SHP77 (cell line): ENCODE data around the gene TGM6.
A peak's percentile ranks its signal among the peaks of the same experiment; 100 is the strongest.

Experiments
- DNase-seq, 2 experiments: peaks; one replicate each; lab custom pipeline; 2025; lab: John Stamatoyannopoulos, UW

TGM6 gene

DNA sequence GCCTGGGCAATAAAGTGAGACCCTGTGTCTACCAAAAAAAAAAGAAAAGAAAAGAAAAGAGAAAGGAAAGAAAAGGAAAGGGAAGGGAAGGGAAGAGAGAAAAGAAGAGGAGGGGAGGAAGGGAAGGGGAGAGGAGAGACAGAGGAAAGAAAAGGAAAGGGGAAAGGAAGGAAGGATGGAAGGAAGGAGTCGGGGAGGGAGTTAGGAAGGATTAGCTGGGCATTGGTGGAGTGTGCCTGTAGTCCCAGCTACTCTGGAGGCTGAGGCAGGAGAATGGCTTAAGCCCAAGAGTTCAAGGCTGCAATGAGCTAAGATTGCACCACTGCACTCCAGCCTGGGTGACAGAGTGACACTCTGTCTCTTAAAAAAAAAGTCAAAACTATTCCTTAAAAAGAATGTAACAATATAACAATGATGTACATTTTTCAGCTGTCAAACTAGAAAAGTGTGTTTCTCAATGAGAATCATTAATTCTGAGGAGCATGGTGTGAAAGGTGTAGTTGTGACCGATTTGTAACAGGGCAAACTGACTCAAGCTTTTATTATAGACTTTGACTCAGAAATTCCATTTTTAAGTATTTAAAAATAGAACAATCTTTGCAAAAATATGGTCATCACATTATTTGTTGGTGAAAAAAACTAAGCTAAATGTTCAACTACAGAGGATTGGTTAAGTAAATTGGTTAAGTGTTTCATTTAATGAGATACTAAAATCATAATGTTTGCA, 75.2 kb downstream of the TGM6 start:
- no peak for DNase-seq

DNA sequence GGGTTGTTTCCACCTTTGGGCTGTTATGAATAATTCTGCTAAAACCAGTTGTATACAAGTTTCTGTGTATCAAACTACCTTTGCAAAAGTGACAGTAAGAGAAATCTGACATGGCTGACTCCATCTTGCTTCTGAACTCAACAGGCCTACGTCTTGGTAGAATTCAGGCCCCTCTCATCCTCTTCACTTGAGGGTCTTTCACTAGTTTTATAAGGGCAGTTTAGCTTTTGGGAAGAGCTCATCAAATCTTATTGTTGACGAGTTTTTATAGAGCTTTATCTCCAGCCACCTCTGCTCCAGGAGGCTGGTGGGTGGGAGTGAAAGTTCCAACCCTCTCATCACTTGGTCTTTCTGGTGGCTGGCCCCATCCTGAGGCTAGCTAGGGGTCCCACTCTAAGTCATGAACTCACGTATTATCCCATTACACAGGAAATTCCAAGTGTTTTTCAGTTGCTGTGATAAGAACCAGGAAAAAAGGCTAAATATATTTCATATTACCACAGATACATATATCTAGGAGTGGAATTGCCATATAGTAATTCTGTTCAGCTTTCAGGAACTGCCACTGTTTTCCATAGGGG, 78.3 kb downstream of the TGM6 start:
- no peak for DNase-seq

DNA sequence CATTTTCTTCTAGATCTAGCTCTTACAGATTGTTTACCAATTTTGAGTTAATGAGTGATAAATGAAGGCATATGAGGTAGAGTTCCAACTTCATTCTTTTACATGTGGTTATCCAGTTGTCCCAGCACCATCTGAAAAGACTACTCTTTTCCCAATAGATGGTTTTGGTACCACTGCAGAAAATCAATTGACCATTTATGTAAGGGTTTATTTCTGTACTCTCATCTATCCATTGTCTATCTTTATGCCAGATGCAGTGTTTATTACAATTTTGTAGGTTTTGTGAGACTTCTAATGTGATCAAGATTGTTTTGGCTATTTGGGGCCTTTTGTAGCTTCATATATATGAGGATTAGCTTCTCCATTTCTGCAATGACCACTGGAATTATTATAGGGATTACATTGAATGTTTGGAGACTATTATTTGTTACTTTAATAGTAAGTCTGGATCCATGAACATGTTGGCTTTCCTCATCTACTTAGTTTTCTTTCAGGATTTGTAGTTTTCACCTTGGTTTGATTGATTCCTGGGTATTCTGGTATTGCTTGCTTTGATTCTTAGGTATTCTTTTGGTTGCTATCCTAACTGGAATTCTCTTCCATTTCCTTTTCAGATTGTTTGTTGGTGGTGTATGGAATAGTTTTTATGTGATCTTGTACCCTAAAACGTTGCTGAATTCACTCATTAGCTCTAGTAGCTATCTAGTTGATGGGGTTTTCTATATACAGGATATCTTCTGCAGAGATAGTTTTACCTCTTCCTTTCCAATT, 79.5 kb downstream of the TGM6 start:
- no peak for DNase-seq

DNA sequence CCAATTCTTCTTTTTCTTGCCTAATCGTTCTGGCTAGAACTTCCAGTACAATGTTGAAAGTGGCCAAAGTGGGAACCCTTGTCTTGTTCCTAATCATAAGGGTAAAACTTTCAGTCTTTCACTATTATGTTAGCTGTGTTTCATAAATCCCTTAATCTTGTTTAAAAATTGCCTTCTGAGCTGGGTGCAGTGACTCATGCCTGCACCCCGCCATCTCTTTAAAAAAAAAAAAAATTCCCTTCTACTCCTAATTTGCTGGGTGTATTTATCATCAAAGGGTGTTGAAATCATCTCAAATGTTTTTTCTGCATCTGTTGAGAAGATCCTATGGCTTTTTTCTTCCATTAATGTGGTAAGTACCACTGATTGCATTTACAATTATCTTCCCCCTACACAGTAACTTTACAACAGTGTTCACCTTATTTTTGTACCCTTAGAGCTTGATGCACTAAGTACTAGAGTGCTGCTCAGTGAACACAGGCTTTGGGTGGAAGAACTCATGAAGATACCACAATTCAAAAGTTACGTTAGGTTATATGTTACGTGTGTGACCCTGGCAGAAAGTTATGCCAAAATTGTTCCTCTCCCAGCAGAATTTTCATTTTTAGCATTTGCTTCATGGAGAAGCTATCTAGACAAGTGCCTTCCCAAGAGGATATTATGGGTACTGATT, 80.2 kb downstream of the TGM6 start:
- no peak for DNase-seq

DNA sequence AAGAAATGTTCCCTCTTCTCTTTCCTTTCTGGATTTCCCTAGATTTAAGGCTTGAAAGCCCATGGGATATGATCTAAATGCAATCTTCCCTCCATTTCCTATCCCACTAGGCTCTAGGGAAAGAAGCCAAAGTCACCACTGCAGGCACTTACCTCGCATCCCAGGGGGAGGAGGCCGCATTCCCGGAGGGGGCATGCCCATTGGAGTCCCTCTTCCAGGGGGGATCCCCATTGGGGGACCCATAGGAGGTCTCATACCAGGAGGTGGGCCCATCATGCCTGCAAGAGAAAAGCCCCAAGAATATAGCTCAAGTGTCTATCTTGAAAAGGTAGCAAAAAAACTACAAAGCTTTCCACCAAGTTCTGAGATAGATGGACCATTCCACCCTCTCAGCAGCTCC, 81.8 kb downstream of the TGM6 start:
- no peak for DNase-seq

DNA sequence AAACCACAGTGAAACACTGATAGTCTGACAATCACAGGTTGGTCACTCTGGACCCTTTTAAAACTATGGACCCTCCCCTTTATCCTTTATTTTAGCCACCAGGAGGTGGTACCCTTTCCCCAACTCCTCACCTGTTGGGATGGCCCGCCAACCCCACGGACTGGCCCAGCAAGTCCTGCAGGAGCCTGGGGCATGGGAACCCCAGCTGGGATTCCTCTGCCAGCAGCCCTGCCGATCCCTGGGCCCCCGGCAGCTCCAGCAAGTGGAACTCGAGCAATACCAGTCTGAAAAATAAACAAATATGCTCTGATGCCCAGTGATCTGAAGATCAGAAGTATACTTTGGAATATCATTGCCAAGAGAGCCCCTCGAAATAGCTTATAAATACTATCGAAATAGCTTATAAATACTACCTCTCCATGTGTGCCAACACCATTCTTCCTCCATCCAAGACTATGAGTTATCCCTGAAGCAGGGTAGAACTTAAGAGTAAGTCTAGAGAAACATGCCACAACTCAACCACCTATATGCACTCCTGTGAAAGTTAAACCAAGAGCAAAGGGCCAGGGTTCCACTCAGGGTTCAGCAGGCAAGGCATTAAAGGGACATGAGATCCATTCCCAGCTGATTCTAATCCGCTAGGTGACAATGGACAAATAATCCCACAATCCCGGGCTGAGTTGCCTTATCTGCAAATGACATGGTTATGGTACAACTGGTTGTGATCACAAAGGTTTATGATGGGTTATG, 83.1 kb downstream of the TGM6 start:
- no peak for DNase-seq

DNA sequence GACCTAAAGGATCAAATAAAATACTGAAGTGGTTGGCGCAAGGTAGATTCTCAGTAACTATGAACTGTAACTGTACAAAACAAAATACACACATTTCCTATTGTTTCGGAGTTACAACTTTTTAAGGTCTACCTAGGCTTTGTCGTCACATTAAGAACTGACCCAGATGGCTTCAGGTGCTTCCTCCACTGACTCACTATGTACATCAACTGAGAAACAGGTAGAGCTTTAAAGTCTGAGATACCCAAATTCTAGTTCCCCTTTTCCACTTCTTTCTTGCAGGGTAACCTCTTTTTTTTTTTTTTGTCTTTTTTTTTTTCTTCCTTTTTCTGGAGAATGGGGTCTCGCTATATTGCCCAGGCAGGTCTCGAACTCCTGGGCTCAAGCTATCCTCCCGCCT, 84.4 kb downstream of the TGM6 start:
- DNase-seq = no peak

DNA sequence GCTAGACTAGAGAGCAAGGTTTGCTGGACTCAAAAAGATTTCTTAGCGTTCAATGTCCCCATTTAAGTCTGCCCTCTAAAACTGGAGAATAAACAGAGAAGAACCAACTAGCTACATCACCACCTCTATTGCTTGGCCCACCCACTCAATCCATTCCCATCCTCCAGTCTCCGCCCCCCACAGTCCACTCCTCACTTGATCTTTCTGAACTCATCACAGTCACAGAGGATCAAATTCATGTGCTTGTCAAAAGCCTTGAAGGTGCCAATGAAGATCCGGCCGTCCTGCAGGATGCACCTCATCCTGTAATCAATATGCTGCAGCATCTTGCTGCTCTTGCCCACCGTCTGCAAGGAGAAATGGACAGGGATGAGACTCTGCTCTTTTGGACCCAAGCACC, 86.7 kb downstream of the TGM6 start:
- DNase-seq = no peak

DNA sequence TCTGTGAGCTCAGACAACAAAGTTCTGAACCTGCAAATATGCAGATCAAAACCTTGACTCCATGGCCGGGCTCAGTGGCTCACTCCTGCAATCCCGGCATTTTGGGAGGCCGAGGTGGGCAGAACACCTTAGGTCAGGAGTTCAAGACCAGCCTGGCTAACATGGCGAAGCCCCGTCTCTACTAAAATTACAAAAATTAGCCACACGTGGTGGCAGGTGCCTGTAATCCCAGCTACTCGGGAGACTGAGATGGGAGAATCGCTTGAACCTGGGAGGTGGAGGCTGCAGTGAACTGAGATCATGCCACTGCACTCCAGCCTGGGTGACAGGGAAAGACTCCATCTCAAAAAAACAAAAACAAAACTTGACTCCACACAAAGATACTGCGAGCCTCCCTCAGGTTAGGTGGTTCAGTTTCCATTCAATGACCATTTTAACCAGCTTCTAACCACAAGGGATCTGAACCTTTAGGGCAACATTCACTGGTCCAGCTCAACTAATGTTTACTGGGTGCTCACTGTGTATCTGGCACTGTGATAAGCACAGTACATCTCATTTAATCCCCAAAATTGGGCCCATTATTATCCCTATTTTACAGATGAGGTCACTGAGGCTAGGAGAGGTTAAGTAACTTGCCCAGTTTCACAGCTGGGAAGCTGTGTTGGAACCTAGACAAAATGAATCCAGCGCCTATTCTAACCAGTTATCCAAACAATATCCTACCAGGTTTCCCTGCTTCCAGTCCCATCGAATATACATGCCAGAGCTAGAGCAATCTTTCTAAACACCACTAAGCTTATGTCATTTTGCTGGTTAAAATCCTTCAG, 88.1 kb downstream of the TGM6 start:
- DNase-seq = no peak

DNA sequence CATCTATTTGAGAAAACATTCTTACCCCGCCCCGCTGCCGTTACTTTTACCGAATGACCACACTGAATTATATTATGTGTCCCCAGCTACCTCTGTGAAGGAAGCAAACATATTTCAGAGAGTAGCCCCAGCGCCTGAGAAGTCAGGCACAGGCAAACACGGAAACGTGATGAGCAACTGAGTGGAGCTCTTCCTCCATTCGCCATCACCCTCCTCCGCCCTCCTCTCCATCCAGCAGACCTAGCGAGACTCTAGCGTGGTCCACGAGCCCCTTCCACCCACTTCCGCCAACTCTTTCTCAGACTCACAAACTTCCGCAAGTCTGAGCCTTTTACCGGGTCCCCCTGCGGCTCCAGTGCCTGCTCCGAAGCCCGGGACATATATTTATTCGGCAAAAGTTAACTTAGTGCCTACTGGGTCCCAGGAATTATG, 89.3 kb downstream of the TGM6 start:
- DNase-seq = peak; percentile 20 to 59

DNA sequence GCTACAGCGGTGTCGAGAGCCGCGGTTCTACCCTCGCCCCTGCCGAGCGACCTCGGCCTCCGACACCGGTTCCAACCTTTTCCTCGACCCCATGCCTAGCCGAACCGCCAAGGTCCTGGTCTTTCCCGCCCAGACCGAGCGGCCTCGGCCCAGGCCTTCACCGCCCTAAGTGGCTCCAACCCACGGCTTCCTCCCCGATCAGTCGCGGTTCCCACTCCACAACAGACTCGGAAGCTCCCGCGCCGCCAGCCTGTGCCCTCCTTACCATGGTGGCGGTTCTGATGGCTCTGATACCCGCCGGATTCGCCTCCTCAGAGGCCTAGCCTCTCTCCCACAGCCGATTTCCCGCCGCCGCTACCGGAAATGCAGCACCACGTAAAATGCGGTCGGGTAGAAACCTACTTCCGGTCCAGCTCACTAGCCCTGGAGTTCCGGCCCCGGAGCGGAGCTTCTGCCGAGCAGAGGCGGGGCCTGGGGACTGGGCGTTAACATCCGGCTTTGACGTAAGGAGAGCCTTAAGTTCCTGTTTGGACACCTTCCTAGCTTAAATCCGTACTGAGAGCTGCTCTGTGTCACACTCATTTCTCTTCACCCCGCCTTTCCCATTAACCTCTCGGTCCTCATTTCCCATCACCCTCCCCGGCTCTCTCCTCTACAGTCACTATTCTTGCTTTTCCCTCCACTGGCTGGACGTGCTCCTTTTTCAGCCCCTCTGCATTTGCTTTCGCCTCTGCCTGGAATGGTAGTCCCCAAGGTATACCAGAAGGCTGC, 89.9 kb downstream of the TGM6 start, which contains the start of gene SNRPB:
SNRPB (minus strand) TSS at position 367 of the 771 bp plus-strand sequence; CDS start at position 268, 99 bp downstream.
- peak; percentile 99 for DNase-seq

DNA sequence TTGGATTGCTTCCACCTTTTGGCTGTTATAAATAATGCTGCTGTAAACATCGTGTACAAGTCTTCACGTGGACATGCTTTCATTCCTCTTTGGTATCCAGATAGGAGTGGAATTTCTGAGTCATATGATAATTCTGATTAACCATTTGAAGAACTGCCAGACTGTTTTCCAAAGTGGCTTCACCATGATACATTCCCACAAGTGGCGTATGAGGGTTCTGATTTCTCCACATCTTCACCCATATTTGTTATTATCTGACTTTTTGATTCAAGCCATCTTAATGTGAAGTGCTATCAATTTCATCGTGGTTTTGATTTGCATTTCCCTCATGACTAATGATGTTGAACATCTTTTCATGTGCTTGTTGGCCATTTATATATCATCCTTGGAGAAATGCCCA, 92.8 kb downstream of the TGM6 start:
- DNase-seq = no peak

DNA sequence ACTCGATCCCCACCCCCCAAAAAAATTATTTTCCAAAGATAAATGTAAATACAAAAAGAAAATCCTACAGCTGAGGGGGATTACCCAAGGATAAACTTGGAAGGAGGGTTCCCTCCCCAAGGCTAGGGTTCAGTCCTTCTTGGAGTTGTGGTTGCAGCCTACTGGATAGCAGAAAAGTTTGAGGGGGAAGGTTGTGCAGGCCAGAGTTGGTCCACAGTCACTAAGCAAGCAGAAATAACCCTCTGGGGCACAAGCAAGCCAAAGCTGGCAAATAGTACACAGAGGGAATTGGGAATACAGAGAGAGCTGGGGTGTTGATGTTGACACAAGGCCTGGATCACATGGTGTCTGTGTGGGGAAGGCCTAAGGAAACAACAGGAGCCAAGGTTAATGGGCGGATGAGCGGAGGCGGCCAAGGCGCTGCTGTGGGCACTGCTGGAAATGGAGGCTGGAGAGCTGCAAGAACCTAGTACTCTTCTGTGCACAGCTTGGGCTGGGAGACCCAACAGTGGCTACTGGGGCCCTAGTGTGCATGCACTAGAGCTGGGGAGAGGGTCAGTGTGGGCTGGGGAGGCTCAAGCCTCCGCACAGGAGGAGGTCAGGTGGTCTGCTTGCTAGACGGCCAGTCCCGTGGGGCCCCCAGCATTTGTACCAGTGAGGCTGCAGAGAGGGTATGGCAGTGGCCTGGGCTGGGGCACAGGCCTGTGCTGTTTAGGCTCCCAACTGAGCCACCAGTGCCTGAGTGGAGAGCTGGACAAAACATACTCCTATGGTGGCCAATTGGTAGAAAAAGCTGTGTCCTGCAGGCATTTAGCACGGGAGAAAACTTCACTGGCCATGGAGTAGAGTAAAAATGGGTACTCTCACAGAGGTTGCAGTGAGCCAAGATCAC, 95.4 kb downstream of the TGM6 start:
- no peak for DNase-seq

DNA sequence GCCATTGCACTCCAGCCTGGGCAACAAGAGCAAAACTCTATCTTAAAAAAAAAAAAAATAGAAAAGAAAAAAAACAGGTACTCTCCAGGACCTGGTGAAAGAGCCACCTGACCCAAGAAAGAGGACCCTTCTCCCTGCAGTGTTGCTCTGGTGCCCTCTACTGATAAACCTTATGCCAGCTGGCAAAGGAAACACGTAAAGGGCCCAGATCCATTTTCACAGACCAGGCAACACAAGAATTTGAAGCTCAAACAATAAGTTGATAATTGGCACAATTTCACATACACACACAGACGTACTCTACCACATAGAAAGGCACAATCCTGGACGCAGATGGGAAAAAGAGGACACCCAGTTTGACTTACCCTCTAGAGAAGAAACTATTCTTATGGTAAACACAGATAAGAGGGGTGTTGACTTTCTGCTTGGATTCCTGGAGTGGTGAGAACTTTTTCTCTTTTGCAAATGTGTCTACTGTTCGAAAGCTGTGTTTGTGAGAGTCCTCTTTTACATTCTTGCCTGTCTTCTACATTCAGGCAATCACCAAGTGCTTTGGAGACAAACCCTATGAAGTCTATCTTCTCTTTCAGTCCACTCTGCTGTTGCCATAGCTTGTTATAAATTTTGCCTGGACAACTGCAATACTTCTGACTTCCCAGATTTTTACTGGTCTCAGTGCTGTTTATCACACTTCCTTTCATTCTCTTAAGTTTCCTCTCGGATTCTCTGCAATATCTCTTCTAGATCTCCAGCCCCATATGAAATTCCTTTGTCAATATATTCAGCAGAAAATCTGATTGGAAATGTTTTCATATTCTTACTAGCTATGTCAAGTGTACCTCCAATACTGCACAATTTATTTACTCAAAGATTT, 96.3 kb downstream of the TGM6 start:
- peak in 1 of 2 experiments; percentile 5 for DNase-seq

DNA sequence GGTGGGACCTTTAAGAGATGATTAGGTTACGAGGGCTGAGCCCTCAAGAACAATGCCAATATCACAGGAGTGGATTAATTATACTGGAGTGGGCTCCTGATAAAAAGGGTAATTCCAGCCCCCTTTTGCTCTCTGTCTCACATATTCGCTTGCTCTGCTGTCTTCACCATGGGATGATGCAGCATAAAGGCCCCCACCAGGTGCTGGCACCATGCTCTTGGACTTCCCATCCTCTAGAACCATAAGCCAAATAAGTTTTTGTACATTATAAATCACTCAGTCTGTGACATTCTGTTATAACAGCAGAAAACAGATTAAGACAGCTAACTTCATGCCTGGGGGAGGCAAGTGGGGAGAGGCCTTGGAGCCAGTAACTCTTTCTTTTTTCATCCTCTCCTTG, 99.7 kb downstream of the TGM6 start:
- no peak for DNase-seq
